ENCODE measurements around the gene TMEM135.

Gene TMEM135

GRCh38 chr11:87201376-87201775, 163.6 kb downstream of the TMEM135 start:
- DNase-seq, result no peak

- no peak for DNase-seq
Observed at GRCh38 chr11:87203907-87204602, 166.3 kb downstream of the TMEM135 start.

GRCh38 chr11:87212891-87213290, 175.2 kb downstream of the TMEM135 start:
- no peak for DNase-seq

- no peak for DNase-seq
Observed at GRCh38 chr11:87213444-87213843, 175.7 kb downstream of the TMEM135 start.

GRCh38 chr11:87215236-87215635, 177.5 kb downstream of the TMEM135 start:
- DNase-seq, result no peak

- DNase-seq, result no peak
Observed at GRCh38 chr11:87219266-87219665, 181.5 kb downstream of the TMEM135 start.

- DNase-seq, result no peak
Observed at GRCh38 chr11:87223816-87224215, 186.1 kb downstream of the TMEM135 start.

GRCh38 chr11:87224486-87224885, 186.8 kb downstream of the TMEM135 start:
- no peak for DNase-seq

- DNase-seq, result no peak
Observed at GRCh38 chr11:87228820-87229219, 191.1 kb downstream of the TMEM135 start.

GRCh38 chr11:87230995-87231394, 193.3 kb downstream of the TMEM135 start:
- no peak for DNase-seq

- DNase-seq, result no peak
Observed at GRCh38 chr11:87232320-87232719, 194.6 kb downstream of the TMEM135 start.

- no peak for DNase-seq
Observed at GRCh38 chr11:87235366-87235765, 197.6 kb downstream of the TMEM135 start.

GRCh38 chr11:87236368-87236767, 198.6 kb downstream of the TMEM135 start:
- DNase-seq, result no peak

- no peak for DNase-seq
Observed at GRCh38 chr11:87239001-87239400, 201.3 kb downstream of the TMEM135 start.

GRCh38 chr11:87239531-87239930, 201.8 kb downstream of the TMEM135 start:
- DNase-seq, result no peak

GRCh38 chr11:87251560-87251959, 213.8 kb downstream of the TMEM135 start:
- DNase-seq, result no peak

- DNase-seq, result no peak
Observed at GRCh38 chr11:87252869-87253268, 215.1 kb downstream of the TMEM135 start.

GRCh38 chr11:87254562-87254961, 216.8 kb downstream of the TMEM135 start:
- DNase-seq, result no peak

- no peak for DNase-seq
Observed at GRCh38 chr11:87255589-87255988, 217.9 kb downstream of the TMEM135 start.

GRCh38 chr11:87256694-87257340, 219.1 kb downstream of the TMEM135 start:
- DNase-seq, result no peak

- DNase-seq, result no peak
Observed at GRCh38 chr11:87258171-87258833, 220.6 kb downstream of the TMEM135 start.

- no peak for DNase-seq
Observed at GRCh38 chr11:87259736-87260135, 222.0 kb downstream of the TMEM135 start.

GRCh38 chr11:87260811-87261210, 223.1 kb downstream of the TMEM135 start:
- no peak for DNase-seq

GRCh38 chr11:87263264-87263838, 225.6 kb downstream of the TMEM135 start:
- no peak for DNase-seq

All from activated CD4-positive, alpha-beta T cell treated with anti-CD3 and anti-CD28 coated beads, Interleukin-2, amount 50 U/mL, for 48 hours (primary cell).